Esophagus muscularis mucosa (tissue), 4 donors: ENCODE data around the gene VPS9D1. TPM values are rescaled to one million over a fixed set of nuclear protein-coding genes. Genes with fewer than 3 reads are reported as not detected.

Experiments used
- DNase-seq: peaks from one replicate; pipeline ENCODE4 v3.0.0-alpha.2; 2017; ENCODE audit errors: extremely low spot score
- H3K27ac ChIP-seq, 4 donors: fragments of 200-600 bp; sonication (generic); replicated peaks in 1 of 4; 1 replicate in 3 of 4; 2 replicates in 1 of 4; pipeline ENCODE4 v1.5.1; 2016 to 2019; ENCODE audit warnings: mild to moderate bottlenecking in 1 of 4
- H3K27me3 ChIP-seq, 4 donors: fragments of 200-600 bp; sonication (generic); one replicate each; pipeline versions ENCODE4 v1.5.1 to v1.6.0; 2016 to 2019
- H3K36me3 ChIP-seq, 4 donors: fragments of 200-600 bp; sonication (generic); one replicate each; pipeline ENCODE4 v1.5.1; 2016 to 2019
- H3K4me1 ChIP-seq, 4 donors: fragments of 200-600 bp; sonication (generic); one replicate each; pipeline ENCODE4 v1.5.1; 2016 to 2019
- H3K4me3 ChIP-seq, 4 donors: fragments of 200-600 bp; sonication (generic); 1 replicate in 2 of 4; 2 replicates in 2 of 4; pipeline ENCODE4 v1.5.1; 2016 to 2019; ENCODE audit warnings: mild to moderate bottlenecking in 4 of 4, moderate library complexity in 1 of 4
- H3K9me3 ChIP-seq, 4 donors: fragments of 200-600 bp; sonication (generic); 1 replicate in 3 of 4; 2 replicates in 1 of 4; pipeline ENCODE4 v1.5.1; 2016 to 2019
- CTCF ChIP-seq, 3 experiments: fragments of 200-600 bp in 2 of 3; fragments of 450-650 bp in 1 of 3; sonication (generic) in 2 of 3; IDR thresholded peaks; one replicate each; pipeline ENCODE4 v1.5.1; 2017 to 2019; ENCODE audit warnings: antibody characterized with exemption in 3 of 3, mild to moderate bottlenecking in 2 of 3, moderate library complexity in 1 of 3
- EP300 ChIP-seq: sonication (generic); formaldehyde crosslinking; IDR thresholded peaks from one replicate; pipeline ENCODE4 v1.6.1; 2017; ENCODE audit warnings: antibody characterized with exemption
- POLR2A ChIP-seq: fragments of 450-650 bp; IDR thresholded peaks from one replicate; pipeline ENCODE4 v1.6.1; 2017; ENCODE audit warnings: antibody characterized with exemption, moderate library complexity, mild to moderate bottlenecking, low read depth
- POLR2AphosphoS5 ChIP-seq, 2 donors: sonication (generic); formaldehyde crosslinking; IDR thresholded peaks; one replicate each; pipeline ENCODE4 v1.6.1; 2017; ENCODE audit warnings: antibody characterized with exemption in 2 of 2
- WGBS: methylation state at CpG from one replicate; pipeline ENCODE4 v1.1.5; 2018; 5-methylcytosine and 5-hydroxymethylcytosine counted together
- intact Hi-C: fragments of 100-400 bp; cut with DNase I; formaldehyde crosslinking; loops from one replicate; pipeline ENCODE4 v1.15.1; 2023
- total RNA-seq, 4 donors: library from RNA; depleted of rRNA; stranded (reverse); fragments of >200 nt; gene quantifications; one replicate each; pipeline versions ENCODE4 v1.1.0 to v1.2.1, GENCODE V29; 2016

Gene VPS9D1
- total RNA-seq, 4 donors from 2014 or later: 4.6 to 10.2 (median 7.1) TPM

- Histone ChIP-seq H3K36me3 (peaks cover 34 to 54% (median 49%) of the 10 kb centered on the region in 4 donors), H3K4me3 (peak overlapping the region; percentile 92 to 99 (median 94)), H3K27ac (peak overlapping the region; percentile 98 to 99 (median 99)), H3K27me3 (no peaks in the 10 kb centered on the region), H3K4me1 (peaks cover 35 to 53% (median 44%) of the 10 kb centered on the region in 4 donors), H3K9me3 (no peaks in the 10 kb centered on the region)
- intact Hi-C loops: loop anchor here (5.0 kb wide), 1 partner anchor 145 kb away; no protein-coding TSS in a partner anchor
- TF ChIP-seq EP300 (no peak), POLR2AphosphoS5 (IDR thresholded peaks at IDR 0.05) (peak in 1 of 2 donors; percentile 11)
- WGBS: 63% methylated on average over 22 of the region's 56 CpGs
- no peak for DNase-seq
Observed at GRCh38 chr16:89722392-89723278, 1.9 kb upstream of the VPS9D1 start.

- H3K4me1 ChIP-seq: peaks cover 35 to 53% (median 44%) of the 10 kb centered on the region in 4 donors
Observed at GRCh38 chr16:89721546-89722391, 1.1 kb upstream of the VPS9D1 start.

GRCh38 chr16:89720551-89720812 is 216 bp downstream of the VPS9D1 start:
- TF ChIP-seq POLR2AphosphoS5 (IDR thresholded peaks at IDR 0.05) (no peak), EP300 (no peak), CTCF (IDR thresholded peaks at IDR 0.05) (no peak), POLR2A (no peak)
- intact Hi-C loops: loop anchor here (5.0 kb wide), 1 partner anchor 147 kb away; no protein-coding TSS in a partner anchor
- no peaks in the 10 kb centered on the region for H3K27me3 ChIP-seq
- H3K27ac ChIP-seq: peak overlapping the region; percentile 98 to 99 (median 99)
- peaks cover 22 to 36% (median 34%) of the 10 kb centered on the region in 4 donors for H3K36me3 ChIP-seq
- WGBS: 2% methylated on average over 9 of the region's 29 CpGs
- no peaks in the 10 kb centered on the region for H3K9me3 ChIP-seq
- DNase-seq: peak; percentile 90
- H3K4me1 ChIP-seq: peaks cover 35 to 53% (median 44%) of the 10 kb centered on the region in 4 donors
- peak overlapping the region; percentile 92 to 99 (median 94) for H3K4me3 ChIP-seq

More at GRCh38 chr16:89721546-89722391, 1.1 kb upstream of the VPS9D1 start:
- no peaks in the 10 kb centered on the region for H3K9me3 ChIP-seq
- H3K27me3 ChIP-seq: no peaks in the 10 kb centered on the region
- TF ChIP-seq EP300: no peak
- TF ChIP-seq POLR2AphosphoS5 (IDR thresholded peaks at IDR 0.05): peak in 1 of 2 donors; percentile 34
- peaks cover 27 to 45% (median 41%) of the 10 kb centered on the region in 4 donors for H3K36me3 ChIP-seq
- intact Hi-C loops: loop anchor here (5.0 kb wide), 1 partner anchor 146 kb away; no protein-coding TSS in a partner anchor
- peak overlapping the region; percentile 92 to 99 (median 94) for H3K4me3 ChIP-seq
- DNase-seq: peak; percentile 91
- WGBS: 3% methylated on average over 8 of the region's 112 CpGs
- H3K27ac ChIP-seq: peak overlapping the region; percentile 98 to 99 (median 99)

- no peak overlapping the region for H3K27ac ChIP-seq
- peaks cover 0 to 4% (median 0%) of the 10 kb centered on the region in 4 donors for H3K27me3 ChIP-seq
- no peak for DNase-seq
- TF ChIP-seq POLR2A (no peak), CTCF (IDR thresholded peaks at IDR 0.05) (no peak), EP300 (no peak), POLR2AphosphoS5 (IDR thresholded peaks at IDR 0.05) (no peak)
- peaks cover 0 to 11% (median 8%) of the 10 kb centered on the region in 4 donors for H3K36me3 ChIP-seq
- H3K9me3 ChIP-seq: no peaks in the 10 kb centered on the region
- 80% methylated on average over 24 of the region's 24 CpGs for WGBS
- peaks cover 19 to 34% (median 26%) of the 10 kb centered on the region in 4 donors for H3K4me1 ChIP-seq
- intact Hi-C loops: no loop called here
- H3K4me3 ChIP-seq: no peak overlapping the region
Observed at GRCh38 chr16:89717688-89718505, 2.8 kb downstream of the VPS9D1 start.
